IMR-90 (cell line): ENCODE data around the gene CCK. TPM values are rescaled to one million over a fixed set of nuclear protein-coding genes. Genes with fewer than 3 reads are reported as not detected.

ENCODE experiments used
- ATAC-seq: fragments of 200-7000 bp; cut with Tn5 transposase; 2 replicates; pipeline ENCODE4 v1.9.1; 2020; ENCODE audit warnings: low read depth, mild to moderate bottlenecking, moderate library complexity
- BruUV-seq: library from RNA; stranded (reverse); fragments of 400-500 nt; replicated peaks from 2 replicates; lab custom pipeline; 2021; lab: Mats Ljungman, UMichigan
- CTCF ChIA-PET: fragments of 300-600 bp; formaldehyde crosslinking; extraction: SDS; loops from one replicate; lab custom pipeline; 2021; ENCODE audit warnings: antibody characterized with exemption; lab: Yijun Ruan, JAX
- POLR2A ChIA-PET: fragments of 300-600 bp; sonication (Branson Sonifier 250); formaldehyde crosslinking; loops from one replicate; lab custom pipeline; 2022; ENCODE audit warnings: antibody characterized with exemption; ENCODE audit not compliant: unreplicated experiment; lab: Charles Lee
- DNase-seq: peaks from one replicate; pipeline ENCODE4 v3.0.0; 2013
- H2AFZ ChIP-seq: replicated peaks from 2 replicates; pipeline ENCODE3; 2013; ENCODE audit warnings: low read length, mild to moderate bottlenecking; ENCODE audit not compliant: poor library complexity
- H2AK5ac ChIP-seq: 2 replicates; pipeline ENCODE4 v1.6.1; 2013; ENCODE audit warnings: low read depth, low read length, inconsistent platforms
- H2AK9ac ChIP-seq: replicated peaks from 2 replicates; pipeline ENCODE3; 2013; ENCODE audit warnings: mild to moderate bottlenecking, low read depth, low read length, moderate library complexity; ENCODE audit not compliant: poor library complexity
- H2BK120ac ChIP-seq: 2 replicates; pipeline ENCODE4 v1.6.1; 2013; ENCODE audit warnings: low read depth, low read length, inconsistent platforms
- H2BK15ac ChIP-seq: 3 replicates; pipeline ENCODE4 v1.6.1; 2013; ENCODE audit warnings: low read depth, low read length, inconsistent platforms
- H2BK20ac ChIP-seq: 2 replicates; pipeline ENCODE4 v1.6.1; 2013; ENCODE audit warnings: low read depth, mild to moderate bottlenecking, inconsistent platforms, low read length, moderate library complexity
- H2BK5ac ChIP-seq: 2 replicates; pipeline ENCODE4 v1.6.1; 2013; ENCODE audit warnings: mild to moderate bottlenecking, low read depth, low read length, inconsistent platforms; ENCODE audit not compliant: poor library complexity, severe bottlenecking
- H3K14ac ChIP-seq: replicated peaks from 2 replicates; pipeline ENCODE4 v1.6.1; 2013; ENCODE audit warnings: low read depth, low read length, inconsistent platforms
- H3K18ac ChIP-seq: 2 replicates; pipeline ENCODE4 v1.6.1; 2013; ENCODE audit warnings: low read depth, low read length, control low read depth
- H3K23ac ChIP-seq: 2 replicates; pipeline ENCODE4 v1.6.1; 2013; ENCODE audit warnings: low read depth, low read length, inconsistent platforms
- H3K27ac ChIP-seq: 2 replicates; pipeline ENCODE4 v1.5.1; 2013; ENCODE audit warnings: mild to moderate bottlenecking, control low read depth, low read length; ENCODE audit not compliant: insufficient read depth
- H3K27me3 ChIP-seq: 2 replicates; pipeline ENCODE4 v1.6.1; 2013; ENCODE audit warnings: low read length; ENCODE audit not compliant: control insufficient read depth, insufficient read depth
- H3K36me3 ChIP-seq: 2 replicates; pipeline ENCODE4 v1.6.1; 2013; ENCODE audit warnings: low read length, mixed read lengths; ENCODE audit not compliant: control insufficient read depth, insufficient read depth
- H3K4ac ChIP-seq: 2 replicates; pipeline ENCODE4 v1.6.1; 2013; ENCODE audit warnings: low read depth, low read length, inconsistent platforms
- H3K4me1 ChIP-seq: 2 replicates; pipeline ENCODE4 v1.6.1; 2013; ENCODE audit warnings: low read length, mixed read lengths; ENCODE audit not compliant: control insufficient read depth, insufficient read depth
- H3K4me2 ChIP-seq: 2 replicates; pipeline ENCODE4 v1.6.1; 2013; ENCODE audit warnings: low read depth, mild to moderate bottlenecking, control low read depth, low read length, moderate library complexity
- H3K4me3 ChIP-seq: 2 replicates; pipeline ENCODE4 v1.5.1; 2013; ENCODE audit warnings: low read depth, mild to moderate bottlenecking, control low read depth, low read length, moderate library complexity; ENCODE audit not compliant: insufficient read depth
- H3K56ac ChIP-seq: 2 replicates; pipeline ENCODE4 v1.6.1; 2013; ENCODE audit warnings: low read length, inconsistent platforms; ENCODE audit not compliant: insufficient read depth; ENCODE audit errors: extremely low read depth
- H3K79me1 ChIP-seq, 2 experiments: 2 replicates each; pipeline ENCODE4 v1.6.1; 2013; ENCODE audit warnings: low read length in 2 of 2, inconsistent platforms in 1 of 2, low read depth in 1 of 2
- H3K9ac ChIP-seq: 2 replicates; pipeline ENCODE4 v1.6.1; 2013; ENCODE audit warnings: low read depth, low read length, control low read depth
- H3K9me1 ChIP-seq: 2 replicates; pipeline ENCODE4 v1.6.1; 2013; ENCODE audit warnings: low read length, inconsistent platforms; ENCODE audit not compliant: insufficient read depth
- H3K9me3 ChIP-seq: 2 replicates; pipeline ENCODE4 v1.6.1; 2013; ENCODE audit warnings: low read length; ENCODE audit not compliant: control insufficient read depth, insufficient read depth
- H4K20me1 ChIP-seq: 2 replicates; pipeline ENCODE4 v1.6.1; 2013; ENCODE audit warnings: low read length, inconsistent platforms; ENCODE audit not compliant: insufficient read depth
- H4K5ac ChIP-seq: 2 replicates; pipeline ENCODE4 v1.6.1; 2013; ENCODE audit warnings: mild to moderate bottlenecking, low read depth, low read length, control low read depth
- H4K8ac ChIP-seq, 2 experiments: 2 replicates each; pipeline ENCODE4 v1.6.1; 2013; ENCODE audit warnings: low read depth in 2 of 2, low read length in 2 of 2, control low read depth in 1 of 2, inconsistent platforms in 1 of 2
- H4K91ac ChIP-seq: 2 replicates; pipeline ENCODE4 v1.6.1; 2013; ENCODE audit warnings: low read depth, low read length, inconsistent platforms; ENCODE audit not compliant: insufficient read depth
- BHLHE40 ChIP-seq: fragments of 150-350 bp; IDR thresholded peaks from 2 replicates; pipeline ENCODE4 v1.6.1; 2016; ENCODE audit warnings: mild to moderate bottlenecking, low read depth, low read length
- CEBPB ChIP-seq: IDR thresholded peaks from 2 replicates; pipeline ENCODE4 v1.6.1; 2012; ENCODE audit warnings: low read depth, low read length, improper control_type of control experiment
- CHD1 ChIP-seq: IDR thresholded peaks from 2 replicates; pipeline ENCODE4 v1.6.1; 2012; ENCODE audit warnings: low read depth, low read length, improper control_type of control experiment
- CTCF ChIP-seq: conservative IDR thresholded peaks from 2 replicates; pipeline ENCODE4 v1.5.1; 2012; ENCODE audit warnings: mild to moderate bottlenecking, low read depth, low read length, improper control_type of control experiment
- ELK1 ChIP-seq: fragments of 150-350 bp; IDR thresholded peaks from 2 replicates; pipeline ENCODE4 v1.6.1; 2016; ENCODE audit warnings: low read depth, mild to moderate bottlenecking, low read length, moderate library complexity, borderline replicate concordance
- FOS ChIP-seq: fragments of 150-350 bp; IDR thresholded peaks from 2 replicates; pipeline ENCODE4 v1.6.1; 2016; ENCODE audit warnings: low read depth, low read length
- MAFK ChIP-seq: IDR thresholded peaks from 2 replicates; pipeline ENCODE4 v1.6.1; 2012; ENCODE audit warnings: low read depth, low read length, improper control_type of control experiment
- MAZ ChIP-seq: IDR thresholded peaks from 2 replicates; pipeline ENCODE4 v1.6.1; 2012; ENCODE audit warnings: low read depth, mild to moderate bottlenecking, low read length, improper control_type of control experiment, moderate library complexity, borderline replicate concordance
- MXI1 ChIP-seq: IDR thresholded peaks from 2 replicates; pipeline ENCODE4 v1.6.1; 2012; ENCODE audit warnings: low read depth, mild to moderate bottlenecking, low read length, moderate library complexity, borderline replicate concordance
- NFE2L2 ChIP-seq: fragments of 150-350 bp; IDR thresholded peaks from 2 replicates; pipeline ENCODE4 v1.6.1; 2016; ENCODE audit warnings: low read depth, mild to moderate bottlenecking, low read length
- POLR2A ChIP-seq: IDR thresholded peaks from 2 replicates; pipeline ENCODE4 v1.6.1; 2012; ENCODE audit warnings: mild to moderate bottlenecking, low read depth, low read length
- RAD21 ChIP-seq: IDR thresholded peaks from 2 replicates; pipeline ENCODE4 v1.6.1; 2012; ENCODE audit warnings: low read length, improper control_type of control experiment
- RCOR1 ChIP-seq: IDR thresholded peaks from 2 replicates; pipeline ENCODE4 v1.6.1; 2012; ENCODE audit warnings: mild to moderate bottlenecking, low read length, improper control_type of control experiment; ENCODE audit not compliant: insufficient replicate concordance
- RFX5 ChIP-seq: IDR thresholded peaks from 2 replicates; pipeline ENCODE4 v1.8.0; 2012; ENCODE audit warnings: low read depth, mild to moderate bottlenecking, low read length, moderate library complexity
- SMC3 ChIP-seq: fragments of 150-350 bp; IDR thresholded peaks from 2 replicates; pipeline ENCODE4 v1.6.1; 2016; ENCODE audit warnings: low read depth, mild to moderate bottlenecking, antibody characterized with exemption, low read length, moderate library complexity
- USF2 ChIP-seq: fragments of 150-350 bp; IDR thresholded peaks from 2 replicates; pipeline ENCODE4 v1.6.1; 2017; ENCODE audit warnings: mild to moderate bottlenecking, antibody characterized with exemption, low read length, low read depth
- WGBS, 2 experiments: methylation state at CpG; one replicate each; pipeline versions ENCODE4 v1.1.5 to v1.1.7; 2013; ENCODE audit warnings: missing lambda C conversion rate in 2 of 2; ENCODE audit not compliant: insufficient read length in 1 of 2; ENCODE audit errors: extremely low coverage in 2 of 2; 5-methylcytosine and 5-hydroxymethylcytosine counted together
- dilution Hi-C: fragments of 300-500 bp; cut with HindIII; formaldehyde crosslinking; loops from one replicate; pipeline ENCODE4 v1.14.3; 2018; ENCODE audit warnings: low sequenced_read_pairs; ENCODE audit not compliant: unreplicated experiment
- in situ Hi-C: fragments of 300-500 bp; cut with MboI; formaldehyde crosslinking; loops from 3 replicates; pipeline ENCODE4 v1.14.3; 2019; ENCODE audit warnings: low sequenced_read_pairs, inconsistent platforms, mixed read lengths
- intact Hi-C: fragments of 100-400 bp; cut with micrococcal nuclease; formaldehyde crosslinking; loops from 2 replicates; pipeline ENCODE4 v1.10.0; 2022
- polyA plus RNA-seq, 3 experiments: library from polyadenylated mRNA; depleted of rRNA; stranded (reverse); fragments of >200 nt; gene quantifications; 2 replicates each; pipeline ENCODE4 v1.2.3, GENCODE V29; 2012; ENCODE audit warnings: low replicate concordance in 1 of 3
- total RNA-seq: library from RNA; depleted of rRNA; stranded (reverse); fragments of >200 nt; gene quantifications from 2 replicates; pipeline ENCODE4 v1.2.3, GENCODE V29; 2012

CCK gene
- total and polyA plus RNA-seq, 2 of the 4 experiments (the other 2 are of a cell fraction), result 0.43 TPM; not detected in 1

DNA sequence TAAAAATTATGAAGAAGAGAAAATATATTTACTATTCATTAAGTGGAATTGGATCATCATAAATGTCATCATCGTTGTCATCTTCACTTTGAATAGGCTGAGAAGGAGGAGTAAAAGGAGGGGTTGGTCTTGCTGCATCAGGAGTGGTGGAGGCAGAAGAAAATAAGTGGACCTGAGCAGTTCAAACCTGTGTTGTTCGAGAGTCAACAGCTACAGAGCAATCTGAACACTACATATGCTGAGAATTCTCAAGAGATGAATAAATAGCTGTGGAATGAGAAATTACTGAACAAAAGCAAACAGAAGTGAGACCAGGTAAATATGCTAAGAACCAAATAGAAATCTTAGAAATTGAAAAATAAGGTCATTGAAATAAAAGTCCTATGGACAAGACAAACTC, 32.3 kb upstream of the CCK start:
- no peak overlapping the region for H4K5ac ChIP-seq
- no peak overlapping the region for H3K23ac ChIP-seq
- no peak overlapping the region for H2BK20ac ChIP-seq
- H4K20me1 ChIP-seq, result no peaks in the 10 kb centered on the region
- H3K18ac ChIP-seq, result no peak overlapping the region
- POLR2A ChIA-PET, result no interaction called here
- H2AK9ac ChIP-seq, result no peak overlapping the region
- H3K9me1 ChIP-seq, result no peaks in the 10 kb centered on the region
- H3K4ac ChIP-seq, result no peak overlapping the region
- CTCF ChIA-PET, result no interaction called here
- no CpG with 5 or more reads among the region's 2 CpGs for WGBS, 2 experiments
- no peaks in the 10 kb centered on the region for H3K79me1 ChIP-seq
- no peak overlapping the region for H4K8ac ChIP-seq
- no peak overlapping the region for H3K4me3 ChIP-seq
- no peaks in the 10 kb centered on the region for H3K4me1 ChIP-seq
- H2AK5ac ChIP-seq, result no peak overlapping the region
- in situ Hi-C loops, result no loop called here
- no peak overlapping the region for H3K4me2 ChIP-seq
- no peaks in the 10 kb centered on the region for H3K36me3 ChIP-seq
- no peaks in the 10 kb centered on the region for H3K9me3 ChIP-seq
- H3K56ac ChIP-seq, result no peak overlapping the region
- ATAC-seq, result no peak
- no peak for TF ChIP-seq MAZ
- no peak for TF ChIP-seq FOS
- TF ChIP-seq CHD1, result no peak
- TF ChIP-seq RCOR1, result no peak
- TF ChIP-seq MAFK, result no peak
- no peak for TF ChIP-seq POLR2A
- no peak for TF ChIP-seq CTCF
- TF ChIP-seq BHLHE40, result no peak
- no peak for TF ChIP-seq MXI1
- TF ChIP-seq CEBPB, result no peak
- no peak for TF ChIP-seq RFX5
- TF ChIP-seq SMC3, result no peak
- no peak for TF ChIP-seq ELK1
- TF ChIP-seq NFE2L2, result no peak
- no peak for TF ChIP-seq USF2
- no peak for TF ChIP-seq RAD21
- H3K27me3 ChIP-seq, result no peaks in the 10 kb centered on the region
- H2AFZ ChIP-seq, result no peak overlapping the region
- H2BK120ac ChIP-seq, result no peak overlapping the region
- no peak overlapping the region for H2BK5ac ChIP-seq
- H4K91ac ChIP-seq, result no peak overlapping the region
- intact Hi-C loops, result no loop called here
- no peak overlapping the region for H3K14ac ChIP-seq
- no peak for DNase-seq
- H2BK15ac ChIP-seq, result no peak overlapping the region
- no TSS peak for BruUV-seq
- H3K9ac ChIP-seq, result no peak overlapping the region
- dilution Hi-C loops, result no loop called here
- H3K27ac ChIP-seq, result no peak overlapping the region
